ENCODE results near the gene NCS1. TPM values are rescaled to one million over a fixed set of nuclear protein-coding genes. Genes with fewer than 3 reads are reported as not detected.

NCS1 gene
- total RNA-seq, 4 donors from 2014 or later = 105 to 231 (median 127) TPM

DNA sequence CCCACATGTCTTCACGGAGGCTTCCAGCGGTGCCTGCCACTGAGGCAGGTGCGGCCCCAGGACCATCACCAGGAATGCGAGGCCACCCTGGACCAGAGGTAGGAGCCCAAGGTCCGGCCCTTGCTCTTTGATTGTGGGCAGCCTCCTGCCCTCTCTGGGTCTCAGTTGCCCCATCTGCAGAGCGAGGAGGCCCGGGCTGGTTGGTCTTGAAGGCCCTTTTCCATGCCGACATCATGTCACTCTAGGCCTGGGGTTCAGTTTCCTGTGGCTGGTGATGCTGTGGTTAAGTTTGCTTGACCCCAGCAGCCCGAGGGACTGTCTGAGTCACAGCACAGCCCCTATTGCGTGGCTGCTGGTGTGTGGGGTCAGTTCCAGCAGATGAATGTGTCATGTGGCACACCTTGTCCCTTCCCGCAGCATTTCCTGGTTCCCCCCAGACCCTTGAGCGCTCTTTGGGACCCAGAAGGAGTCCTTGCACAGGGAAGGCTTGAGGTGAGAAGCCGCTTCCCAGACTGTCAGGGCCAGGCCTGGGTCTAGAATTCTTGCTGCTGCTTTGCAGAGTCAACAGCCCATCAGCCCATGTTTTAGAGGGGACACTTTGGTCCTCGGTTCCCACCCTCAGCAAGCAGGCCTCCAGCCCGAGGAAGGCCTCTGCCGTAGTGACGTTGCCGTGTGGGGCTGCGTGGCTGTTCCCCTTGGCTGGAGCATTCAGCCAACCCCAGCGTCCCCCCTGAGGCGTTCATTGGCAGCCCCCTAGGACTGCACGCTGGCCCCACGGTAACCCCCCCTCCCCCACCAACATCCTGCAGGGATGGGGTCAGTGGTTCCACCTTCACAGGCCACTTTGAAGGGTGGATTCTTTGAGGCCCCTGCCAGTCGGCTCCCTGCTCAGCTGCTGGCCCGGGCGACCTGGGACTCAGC lies 62.4 kb downstream of the NCS1 start:
- H3K27ac ChIP-seq = peak overlapping the region in 3 of 4 donors; percentile 82 to 87 (median 84)
- peaks cover 0 to 39% of the 10 kb centered on the region in 2 donors for H3K36me3 ChIP-seq
- ATAC-seq = no peak
- WGBS, 2 donors (ENCODE audit: low coverage in 1 of 2) = 67% methylated on average over 2 of the region's 26 CpGs; no CpG with 5 or more reads in 1 of the 2 donors
- no peaks in the 10 kb centered on the region for H3K9me3 ChIP-seq
- TF ChIP-seq POLR2AphosphoS5 (IDR thresholded peaks at IDR 0.05) (peak; percentile 20), EP300 (IDR thresholded peaks at IDR 0.05) (no peak)
- no peak overlapping the region for H3K4me3 ChIP-seq
- H3K4me1 ChIP-seq = peaks cover 0 to 33% (median 10%) of the 10 kb centered on the region in 3 donors
- H3K27me3 ChIP-seq = no peaks in the 10 kb centered on the region

GRCh38 chr9:130235558-130236435 lies 63.6 kb downstream of the NCS1 start:
- H3K4me1 ChIP-seq = peaks cover 0 to 42% (median 10%) of the 10 kb centered on the region in 3 donors
- H3K27me3 ChIP-seq = no peaks in the 10 kb centered on the region
- peak; percentile 47 for ATAC-seq
- H3K9me3 ChIP-seq = no peaks in the 10 kb centered on the region
- peak overlapping the region; percentile 58 to 87 (median 83) for H3K27ac ChIP-seq
- TF ChIP-seq CTCF (IDR thresholded peaks at IDR 0.05) (peak; percentile 99 to 100 (median 100)), EP300 (IDR thresholded peaks at IDR 0.05) (peak; percentile 13), POLR2A (IDR thresholded peaks at IDR 0.05) (no peak), POLR2AphosphoS5 (IDR thresholded peaks at IDR 0.05) (peak; percentile 32)
- peaks cover 0 to 30% of the 10 kb centered on the region in 2 donors for H3K36me3 ChIP-seq
- WGBS, 2 donors (ENCODE audit: low coverage in 1 of 2) = 43% methylated on average over 6 of the region's 45 CpGs; no CpG with 5 or more reads in 1 of the 2 donors
- H3K4me3 ChIP-seq = peak overlapping the region in 1 of 2 donors; percentile 24

DNA sequence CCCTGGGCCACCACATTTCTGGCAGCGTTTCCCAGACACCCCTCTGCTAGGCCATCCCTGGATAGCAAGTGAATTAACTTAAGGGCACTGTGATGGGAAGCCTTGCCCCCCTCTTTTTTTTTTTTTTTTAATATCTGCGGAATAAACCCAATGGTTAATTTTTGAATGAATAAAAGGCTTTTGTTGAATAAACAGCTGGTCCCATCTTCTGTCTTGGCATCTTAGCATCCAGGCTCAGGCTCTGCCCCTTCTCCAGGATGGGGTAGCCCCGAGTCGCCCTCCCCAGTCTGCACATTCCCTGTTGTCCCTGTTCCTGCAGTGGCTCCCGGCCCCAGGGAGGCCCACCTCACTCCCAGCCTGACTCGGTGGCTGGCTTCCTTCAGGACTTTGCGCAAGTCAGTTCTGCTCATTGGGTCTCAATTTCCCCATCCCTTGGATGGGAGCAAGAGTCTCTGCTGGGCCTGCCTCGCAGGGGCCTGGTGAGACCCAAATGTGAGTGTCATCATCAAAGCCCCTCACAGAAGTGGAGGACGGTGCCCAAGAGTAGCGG lies 64.3 kb downstream of the NCS1 start:
- Histone ChIP-seq H3K27me3 (no peaks in the 10 kb centered on the region), H3K9me3 (no peaks in the 10 kb centered on the region), H3K4me3 (peak overlapping the region in 1 of 2 donors; percentile 24), H3K36me3 (peaks cover 0 to 30% of the 10 kb centered on the region in 2 donors), H3K27ac (peak overlapping the region; percentile 21 to 87 (median 83)), H3K4me1 (peaks cover 0 to 45% (median 10%) of the 10 kb centered on the region in 3 donors)
- ATAC-seq = no peak
- TF ChIP-seq POLR2AphosphoS5 (IDR thresholded peaks at IDR 0.05) (no peak), POLR2A (IDR thresholded peaks at IDR 0.05) (no peak), EP300 (IDR thresholded peaks at IDR 0.05) (no peak), CTCF (IDR thresholded peaks at IDR 0.05) (no peak)
- 0 to 32% methylated on average over 2 to 6 of the region's 10 CpGs for WGBS, 2 donors (ENCODE audit: low coverage in 1 of 2)

GRCh38 chr9:130237076-130237475 lies 64.9 kb downstream of the NCS1 start:
- Histone ChIP-seq H3K27ac (peak overlapping the region; percentile 21 to 87 (median 83)), H3K36me3 (peaks cover 0 to 30% of the 10 kb centered on the region in 2 donors), H3K9me3 (no peaks in the 10 kb centered on the region), H3K27me3 (no peaks in the 10 kb centered on the region), H3K4me3 (no peak overlapping the region), H3K4me1 (peaks cover 0 to 45% (median 10%) of the 10 kb centered on the region in 3 donors)
- TF ChIP-seq POLR2A (IDR thresholded peaks at IDR 0.05) (no peak), POLR2AphosphoS5 (IDR thresholded peaks at IDR 0.05) (peak; percentile 35), EP300 (IDR thresholded peaks at IDR 0.05) (no peak)
- 0 to 43% methylated on average over 4 to 10 of the region's 11 CpGs for WGBS, 2 donors (ENCODE audit: low coverage in 1 of 2)
- ATAC-seq = no peak

DNA sequence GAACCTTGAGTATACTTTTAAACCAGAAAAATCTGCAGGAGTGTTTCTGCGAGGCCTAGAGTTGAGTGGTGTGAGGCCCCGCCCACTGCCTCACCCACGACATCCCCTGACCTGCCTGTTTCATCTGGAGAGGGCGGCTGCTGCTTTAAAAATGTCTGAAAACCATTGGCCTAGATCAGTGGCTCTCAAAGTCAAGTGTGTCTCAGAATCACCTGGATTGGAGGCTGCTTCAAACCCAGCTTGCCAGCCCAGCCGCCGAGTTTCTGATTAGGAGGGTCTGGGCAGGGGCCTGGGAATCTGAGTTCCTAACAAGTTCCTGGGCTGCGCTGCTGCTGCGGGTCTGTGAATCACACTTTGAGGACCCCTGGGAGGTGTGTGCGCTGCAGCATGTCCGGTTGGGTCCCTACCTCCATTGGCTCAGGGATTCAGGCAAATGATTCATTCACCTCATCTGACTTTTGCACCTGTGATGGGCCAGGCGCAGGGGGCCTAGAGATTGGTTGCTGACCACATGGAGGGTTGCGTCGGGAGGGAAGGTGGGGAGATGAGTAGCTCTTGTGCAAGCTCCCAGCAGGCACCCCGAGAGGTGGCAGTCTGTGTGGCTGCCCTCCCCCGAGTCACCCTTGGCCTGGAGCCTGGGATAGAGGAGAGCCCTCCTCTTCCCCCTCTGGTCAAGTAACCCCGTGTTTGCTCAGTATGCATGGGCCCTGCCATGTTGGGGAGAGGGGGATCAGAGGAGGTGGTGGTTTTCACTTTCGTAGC lies 65.7 kb downstream of the NCS1 start:
- H3K36me3 ChIP-seq = peaks cover 0 to 21% of the 10 kb centered on the region in 2 donors
- H3K27me3 ChIP-seq = no peaks in the 10 kb centered on the region
- 51 to 81% methylated on average over 4 to 5 of the region's 17 CpGs for WGBS, 2 donors (ENCODE audit: low coverage in 1 of 2)
- H3K9me3 ChIP-seq = no peaks in the 10 kb centered on the region
- peak overlapping the region; percentile 7 to 87 (median 83) for H3K27ac ChIP-seq
- peaks cover 0 to 48% (median 10%) of the 10 kb centered on the region in 3 donors for H3K4me1 ChIP-seq
- ATAC-seq = no peak
- no peak overlapping the region for H3K4me3 ChIP-seq
- no peak for TF ChIP-seq POLR2A (IDR thresholded peaks at IDR 0.05)
- TF ChIP-seq CTCF (IDR thresholded peaks at IDR 0.05) = no peak
- TF ChIP-seq EP300 (IDR thresholded peaks at IDR 0.05) = no peak
- no peak for TF ChIP-seq POLR2AphosphoS5 (IDR thresholded peaks at IDR 0.05)

Data from gastroesophageal sphincter (tissue), 4 donors.